GM11168 (cell line): ENCODE measurements around the gene SOX21.

ENCODE experiments used
- in situ Hi-C: fragments of 300-500 bp; cut with MboI; formaldehyde crosslinking; loops from one replicate; pipeline ENCODE4 v1.12.0; 2022; ENCODE audit warnings: low sequenced_read_pairs; ENCODE audit not compliant: unreplicated experiment

The SOX21 gene

DNA sequence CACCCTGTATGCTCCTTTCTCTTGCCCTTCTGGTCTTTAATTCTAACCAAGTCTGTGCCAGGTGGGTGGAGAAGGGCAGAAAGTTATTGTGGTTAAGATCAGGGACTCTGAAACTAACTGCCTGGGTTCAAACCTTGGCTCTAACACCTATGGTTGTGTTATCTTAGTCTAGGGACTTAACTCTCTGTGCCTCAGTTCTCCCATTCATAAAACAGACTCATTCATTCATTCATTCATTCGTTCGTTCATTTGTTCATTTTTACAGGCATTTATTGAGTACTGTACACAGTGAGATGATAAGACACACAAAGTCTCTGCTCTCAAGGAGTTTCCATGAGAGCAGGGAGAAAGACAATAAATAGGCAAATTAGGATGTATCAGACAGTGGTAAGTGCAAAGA lies 30.1 kb downstream of the SOX21 start:
- in situ Hi-C loops, result no loop called here

DNA sequence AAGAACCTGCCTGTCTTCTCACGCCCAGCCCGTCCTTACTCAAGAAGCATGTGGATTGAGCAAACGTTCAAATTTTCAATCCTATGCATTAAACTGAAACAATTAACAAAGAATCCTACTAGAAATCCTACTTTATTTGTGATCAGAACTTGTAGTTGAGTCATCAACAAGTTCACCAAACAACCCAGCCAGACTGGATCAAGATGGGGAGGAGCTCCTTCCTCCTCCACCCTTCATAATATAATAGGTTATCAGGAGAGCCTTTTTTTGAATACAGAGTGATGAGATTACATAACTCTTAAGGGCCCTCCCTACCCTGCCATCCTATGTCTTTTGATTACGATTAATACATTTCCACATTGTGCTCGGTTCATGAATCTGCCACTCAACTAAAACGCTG lies 32.7 kb downstream of the SOX21 start:
- in situ Hi-C loops, result no loop called here

DNA sequence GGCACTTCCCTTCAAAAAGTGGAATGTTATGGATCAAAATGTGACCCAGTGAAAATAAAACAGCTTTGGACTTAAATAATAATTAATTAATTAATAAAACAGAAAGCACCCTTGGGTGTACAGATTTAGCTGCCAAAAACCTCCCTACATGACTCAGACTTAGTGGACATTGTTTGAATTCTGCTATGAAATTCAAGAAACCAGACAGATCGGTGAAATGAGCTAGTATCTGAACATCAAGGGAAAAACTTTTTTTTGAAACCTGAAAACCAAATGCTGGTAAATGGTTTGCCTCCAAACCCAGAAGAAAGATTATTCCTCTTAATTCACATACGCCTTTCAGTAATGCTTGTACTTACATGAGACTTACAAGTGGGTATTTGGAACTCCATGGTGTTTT lies 33.5 kb downstream of the SOX21 start:
- in situ Hi-C loops, result no loop called here

DNA sequence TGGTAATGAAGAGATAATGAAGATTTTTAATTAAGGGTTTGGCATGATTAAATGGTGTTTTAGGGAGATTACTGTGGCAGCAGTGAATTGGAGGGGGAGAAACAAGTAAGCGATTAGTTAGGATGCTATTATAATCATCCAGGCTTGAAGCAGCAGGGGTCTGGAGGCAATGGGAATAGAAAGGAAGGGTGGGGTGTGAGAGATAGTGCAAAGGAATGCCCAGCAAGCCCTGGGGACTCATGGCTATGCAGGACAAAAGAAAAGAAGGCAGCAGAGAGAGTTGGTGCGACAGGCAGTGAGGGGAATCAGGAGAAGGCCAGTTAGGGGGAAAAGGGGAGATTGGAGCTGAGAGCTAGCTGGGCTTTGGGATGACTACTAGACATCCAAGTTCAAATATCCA lies 34.5 kb downstream of the SOX21 start:
- in situ Hi-C loops, result no loop called here

DNA sequence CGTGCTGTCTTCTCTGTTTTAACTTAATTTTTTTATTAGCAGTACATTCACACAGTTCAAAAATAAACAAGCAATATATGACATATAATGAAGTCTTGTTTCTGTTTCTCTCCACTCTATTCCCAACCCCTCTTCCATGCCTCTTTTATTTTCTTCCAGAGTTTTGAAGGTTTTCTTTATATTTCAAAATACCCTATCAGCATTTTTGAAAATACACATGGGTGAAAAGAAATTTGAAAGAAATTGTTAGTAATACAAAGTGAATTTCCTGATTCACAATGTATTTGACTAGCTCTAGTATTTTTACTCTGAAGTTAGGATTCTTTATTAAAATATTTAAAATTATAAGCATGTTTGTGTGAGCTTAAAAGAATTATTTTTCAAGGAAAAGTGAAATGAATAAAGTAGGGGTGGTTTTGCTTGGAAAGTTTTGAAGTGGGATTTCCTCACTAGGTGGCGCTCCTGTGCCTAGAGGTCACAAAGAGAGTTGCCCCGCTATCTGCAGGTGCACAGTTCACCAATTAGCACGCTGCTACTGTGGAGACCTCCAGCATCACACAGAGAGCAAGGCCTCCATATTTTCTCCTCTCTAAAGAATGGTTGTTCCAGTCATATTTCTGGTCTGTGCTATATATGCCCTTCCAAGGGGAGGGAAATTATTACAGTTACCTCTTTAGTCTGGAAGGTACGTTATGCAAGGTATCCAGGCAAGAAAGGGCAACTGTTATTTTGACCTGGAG lies 37.6 kb downstream of the SOX21 start:
- in situ Hi-C loops, result loop anchor here (25.0 kb wide), 1 partner anchor 488 kb away; no protein-coding TSS in a partner anchor

DNA sequence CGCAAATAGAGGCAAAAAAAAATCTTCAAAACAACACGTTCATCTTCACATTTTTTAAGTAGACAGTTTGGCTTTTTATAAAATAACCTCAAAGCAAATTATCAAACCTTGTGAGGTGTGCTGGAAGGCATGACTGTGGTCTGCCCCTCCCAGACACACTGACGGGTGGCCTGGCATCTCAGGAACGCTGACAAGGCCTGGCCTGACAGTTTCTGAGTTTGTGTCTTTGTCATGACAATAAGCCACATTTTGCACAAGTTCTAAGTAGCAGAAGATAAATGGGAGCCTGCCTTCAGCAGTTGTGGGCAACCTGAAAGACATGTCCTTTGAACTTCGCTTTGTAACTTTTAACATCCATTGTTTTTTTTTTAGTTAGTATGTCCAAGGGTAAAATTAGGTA lies 38.5 kb downstream of the SOX21 start:
- in situ Hi-C loops, result loop anchor here (25.0 kb wide), 1 partner anchor 488 kb away; no protein-coding TSS in a partner anchor

DNA sequence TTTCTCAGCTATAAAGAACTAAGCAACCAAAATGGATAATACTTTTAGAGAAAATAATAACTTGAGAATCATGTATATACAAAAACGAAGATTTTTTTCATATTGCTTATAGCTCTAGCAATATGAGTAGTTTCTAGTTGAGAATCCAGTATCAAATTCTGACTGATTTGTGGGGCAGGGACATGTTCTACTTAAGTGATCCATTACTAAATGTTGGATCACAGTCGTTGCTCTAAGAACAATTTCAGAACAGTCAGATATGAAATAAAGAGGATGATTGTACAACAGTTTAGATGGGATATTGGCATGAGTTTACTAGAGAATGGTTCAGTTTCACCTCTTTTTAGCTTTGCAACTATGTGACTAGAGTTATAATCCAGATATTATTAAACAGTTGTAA lies 39.9 kb downstream of the SOX21 start:
- in situ Hi-C loops, result loop anchor here (25.0 kb wide), 1 partner anchor 490 kb away; no protein-coding TSS in a partner anchor

DNA sequence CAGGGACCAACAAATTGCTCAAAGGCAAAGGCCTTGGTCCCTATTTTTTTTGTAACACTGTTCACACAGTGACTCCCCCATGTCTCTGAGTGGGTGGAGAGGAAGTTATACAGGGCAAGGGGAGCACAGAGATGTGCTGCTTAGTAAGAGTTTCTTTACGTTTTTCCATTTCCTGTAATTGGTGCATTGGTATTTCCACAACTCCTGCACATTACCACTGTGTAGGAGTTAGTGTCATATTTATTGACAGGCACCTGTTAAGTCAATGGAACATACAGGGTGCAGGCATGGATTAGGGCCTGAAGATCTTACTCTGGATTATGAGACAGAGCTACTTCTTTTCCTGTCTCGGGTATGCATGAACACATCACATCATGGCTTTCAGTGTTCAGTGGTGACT lies 45.2 kb downstream of the SOX21 start:
- in situ Hi-C loops, result loop anchor here (25.0 kb wide), 1 partner anchor 495 kb away; no protein-coding TSS in a partner anchor

DNA sequence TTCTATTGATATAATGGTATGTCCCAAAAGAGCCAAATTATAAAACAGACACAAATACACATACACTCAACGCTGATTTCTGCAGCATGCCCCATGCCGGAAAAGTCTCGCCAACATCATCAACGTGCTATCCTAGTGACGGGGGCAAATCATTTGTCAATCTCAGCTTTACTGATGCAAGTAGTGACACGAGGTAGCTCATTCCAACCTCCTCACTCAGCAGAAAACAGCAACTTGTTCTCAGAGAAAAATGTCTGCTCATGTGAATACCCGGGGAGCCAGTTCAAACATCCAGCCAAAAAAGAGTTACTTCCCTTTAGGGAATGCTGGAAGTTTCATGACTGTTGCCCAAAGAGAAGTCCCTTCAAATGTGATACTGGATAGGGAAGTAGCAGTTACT lies 46.3 kb downstream of the SOX21 start:
- in situ Hi-C loops, result loop anchor here (25.0 kb wide), 1 partner anchor 496 kb away; no protein-coding TSS in a partner anchor

DNA sequence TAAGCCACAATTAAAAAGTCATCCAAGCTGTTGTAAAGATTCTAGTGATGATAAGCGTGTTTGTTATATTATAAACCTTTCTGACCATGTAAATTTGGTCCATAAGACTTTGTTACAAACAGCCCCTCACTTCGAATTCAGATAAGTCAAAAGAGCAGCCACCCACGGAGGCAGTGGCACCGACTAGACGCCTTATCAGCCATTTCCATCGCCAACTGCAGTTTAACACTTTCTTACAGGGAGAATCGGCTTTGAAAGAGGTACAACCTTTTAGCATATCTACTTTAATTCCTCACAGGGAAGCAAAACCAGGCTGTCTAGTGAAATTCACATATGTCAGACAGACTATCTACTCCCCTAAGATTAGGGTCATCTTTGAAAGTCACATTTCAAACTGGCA lies 47.5 kb downstream of the SOX21 start:
- in situ Hi-C loops, result loop anchor here (25.0 kb wide), 1 partner anchor 497 kb away; no protein-coding TSS in a partner anchor

DNA sequence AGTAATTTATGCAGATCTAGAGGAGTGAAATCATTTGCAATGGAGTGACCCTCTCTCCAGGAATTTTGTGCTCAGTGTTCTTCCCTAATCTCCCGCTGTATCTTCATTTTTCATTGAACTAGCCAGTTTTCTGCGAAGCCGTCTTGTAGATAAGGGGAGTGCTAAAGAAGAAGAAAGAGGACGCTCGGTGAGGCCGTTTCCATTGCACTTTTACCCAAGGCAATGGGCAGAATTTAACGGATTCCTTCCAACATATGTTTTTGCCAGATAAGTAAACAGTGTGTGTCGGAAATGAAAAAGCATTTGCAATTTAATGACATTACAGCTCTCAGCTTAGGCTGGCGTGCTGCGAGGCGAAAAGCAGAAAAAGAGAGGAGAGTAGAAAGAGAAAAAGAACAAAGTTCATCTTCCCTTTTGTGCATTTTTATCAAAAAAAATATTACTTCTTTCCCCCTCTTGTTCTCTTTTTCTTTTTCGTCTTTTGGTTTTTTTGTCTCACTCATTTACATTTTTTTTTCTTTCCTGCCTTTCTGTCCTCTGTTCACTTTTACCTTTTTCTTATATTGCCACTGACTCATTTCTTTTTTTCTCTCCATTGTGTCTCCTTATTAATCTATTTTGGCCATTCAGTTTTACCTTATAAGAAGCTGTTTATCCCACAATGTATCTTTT lies 49.9 kb downstream of the SOX21 start:
- in situ Hi-C loops, result loop anchor here (25.0 kb wide), 1 partner anchor 500 kb away; no protein-coding TSS in a partner anchor

DNA sequence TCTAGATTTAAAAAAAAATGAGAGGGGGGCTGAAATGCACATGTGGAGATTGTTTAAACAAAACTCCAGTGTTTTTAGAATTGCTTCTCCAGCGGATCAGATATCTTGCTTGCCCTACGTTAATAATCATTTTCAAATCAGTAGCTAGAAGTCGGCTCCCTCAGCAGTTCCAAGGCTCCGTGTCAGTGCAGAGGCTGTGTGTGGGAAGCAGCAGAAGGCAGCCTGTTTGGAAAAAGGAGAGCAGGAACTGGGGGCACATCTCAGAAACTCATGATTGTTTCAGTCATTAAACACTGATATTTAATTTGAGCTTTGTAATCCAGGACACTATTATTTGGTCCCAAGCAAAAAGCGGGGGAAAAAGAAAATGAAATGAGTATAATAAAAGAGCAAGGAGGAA lies 50.9 kb downstream of the SOX21 start:
- in situ Hi-C loops, result loop anchor here (25.0 kb wide), 1 partner anchor 501 kb away; no protein-coding TSS in a partner anchor

DNA sequence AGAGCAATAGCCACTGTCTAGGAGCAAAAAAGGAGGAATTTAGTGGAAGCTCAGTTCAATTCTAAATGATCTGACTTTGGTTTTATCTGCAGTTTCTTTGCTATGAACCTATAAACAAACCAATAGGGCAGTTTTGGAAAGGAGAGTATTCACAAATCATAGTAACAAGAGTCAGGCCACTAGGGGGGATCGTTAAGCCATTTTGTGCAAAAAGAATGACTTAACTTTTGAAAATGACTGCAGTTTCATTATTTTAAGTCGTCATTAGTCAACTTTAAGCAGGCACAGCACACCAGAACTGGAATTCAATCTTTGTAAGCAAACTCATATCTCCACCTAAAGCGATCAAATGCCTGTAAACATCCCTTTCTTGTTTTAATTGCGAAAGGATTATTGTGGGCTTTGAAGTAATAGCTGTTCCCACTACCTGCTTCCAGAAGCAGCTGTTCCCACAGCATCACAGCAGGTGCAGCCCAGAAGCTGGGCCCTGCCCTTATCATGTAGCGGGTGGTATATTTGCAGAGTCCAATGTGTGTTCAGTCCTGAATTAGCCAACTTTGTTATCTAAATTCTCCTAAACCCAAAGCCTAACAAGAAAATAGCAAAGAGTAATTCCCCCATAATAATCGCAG lies 51.5 kb downstream of the SOX21 start:
- in situ Hi-C loops, result loop anchor here (25.0 kb wide), 1 partner anchor 501 kb away; no protein-coding TSS in a partner anchor
